Measurements from ENCODE around the gene ZSWIM4.
"Not testable (repeated sequence)": the region's sequence is repeated elsewhere in the genome, so short reads cannot be mapped to it uniquely, and the experiment has no call there.

Gene ZSWIM4

DNA sequence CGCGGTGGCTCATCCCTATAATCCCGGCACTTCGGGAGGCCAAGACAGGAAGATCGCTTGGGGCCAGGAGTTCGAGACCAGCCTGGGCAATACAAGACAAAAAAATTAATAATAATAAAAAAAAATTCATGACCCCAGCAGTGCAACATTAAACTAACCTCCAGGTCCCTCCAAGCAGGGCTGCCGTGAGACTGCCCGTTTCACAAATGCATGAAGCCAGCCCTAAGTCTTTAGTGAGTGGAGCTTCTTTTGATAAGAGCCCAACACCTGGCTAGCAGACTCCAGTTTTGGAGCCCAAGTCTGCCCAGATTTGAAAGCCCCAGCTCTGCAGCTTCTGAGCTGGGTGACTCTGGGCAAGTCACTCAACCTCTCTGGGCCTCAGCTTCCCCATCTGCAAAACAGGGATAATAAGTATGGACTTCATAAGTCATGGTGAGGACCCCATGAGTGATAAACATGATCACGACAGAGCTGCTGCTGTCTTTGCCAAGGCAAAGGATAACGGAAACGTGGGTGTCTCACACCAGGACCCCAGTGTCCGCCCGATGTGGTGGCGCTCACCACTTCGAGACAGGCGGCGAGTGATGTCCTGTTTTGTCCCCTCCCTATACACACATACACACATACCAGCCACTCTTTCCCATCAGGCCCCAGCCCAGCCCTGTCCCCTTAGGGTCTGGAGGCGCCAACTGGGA, 43.3 kb downstream of the ZSWIM4 start:
- DNase-seq, result no peak

GRCh38 chr19:13839130-13839937, 44.1 kb downstream of the ZSWIM4 start:
- peak; percentile 92 for DNase-seq

DNA sequence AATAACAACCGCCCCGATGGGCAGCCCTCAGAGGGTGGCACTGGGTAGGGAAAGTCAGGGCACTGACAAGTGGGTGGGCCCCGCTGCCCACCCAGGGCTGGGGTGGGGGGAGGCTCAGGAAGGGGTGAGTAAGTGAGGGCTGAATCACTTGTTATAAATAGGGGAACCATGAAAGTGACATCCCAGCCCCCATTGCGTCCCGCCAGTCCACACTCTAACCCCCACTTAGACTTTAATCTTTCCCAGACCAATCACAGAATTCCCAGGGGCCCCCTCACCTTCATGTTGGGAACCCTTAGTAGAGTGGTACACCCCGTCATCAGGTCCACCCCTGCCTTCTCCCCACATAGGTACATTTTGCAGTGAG, 44.7 kb downstream of the ZSWIM4 start:
- DNase-seq, result no peak

DNA sequence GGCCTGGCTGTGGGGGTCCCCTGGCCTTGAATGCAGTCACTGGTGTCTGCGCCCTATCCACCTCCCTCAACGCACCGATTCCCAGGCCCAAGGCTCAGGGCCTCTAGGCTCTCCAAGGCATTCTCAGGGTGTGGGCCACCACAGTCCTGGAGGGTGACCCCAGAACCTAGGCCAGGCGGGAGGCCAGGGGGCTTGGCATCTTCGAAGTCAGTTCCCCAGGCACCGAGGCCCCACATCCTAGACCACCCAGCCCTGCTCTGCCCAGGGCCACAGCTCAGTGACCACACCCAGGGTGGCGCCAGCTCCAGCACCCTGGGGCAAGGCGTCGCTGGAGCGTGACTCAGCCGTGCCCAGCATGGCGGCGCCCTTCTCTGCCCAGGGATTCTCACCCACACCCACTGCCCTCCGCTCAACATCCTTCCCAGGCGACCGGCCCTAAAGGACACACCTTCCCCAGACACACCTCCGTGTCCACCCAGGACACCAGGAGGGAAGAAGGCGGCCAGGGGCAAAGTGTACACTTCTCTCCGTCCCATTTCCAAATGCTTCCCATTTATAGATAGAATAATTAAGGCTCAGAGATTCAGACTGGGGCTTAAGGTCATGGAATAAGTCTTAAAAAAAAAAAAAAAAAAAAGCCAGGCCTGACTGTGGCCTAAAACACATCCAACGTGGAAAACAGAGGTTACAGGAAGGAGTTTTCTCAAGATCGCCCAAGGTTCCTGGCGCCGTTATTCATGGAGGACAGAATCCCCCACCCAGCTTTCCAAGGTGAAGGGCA, 45.3 kb downstream of the ZSWIM4 start:
- peak; percentile 59 for DNase-seq

GRCh38 chr19:13841086-13841961, 46.1 kb downstream of the ZSWIM4 start:
- DNase-seq, result peak; percentile 57

- DNase-seq, result no peak
These were observed 46.7 kb downstream of the ZSWIM4 start for GRCh38 chr19:13841962-13842290.

GRCh38 chr19:13842291-13843103, 47.3 kb downstream of the ZSWIM4 start:
- DNase-seq, result peak; percentile 93

DNA sequence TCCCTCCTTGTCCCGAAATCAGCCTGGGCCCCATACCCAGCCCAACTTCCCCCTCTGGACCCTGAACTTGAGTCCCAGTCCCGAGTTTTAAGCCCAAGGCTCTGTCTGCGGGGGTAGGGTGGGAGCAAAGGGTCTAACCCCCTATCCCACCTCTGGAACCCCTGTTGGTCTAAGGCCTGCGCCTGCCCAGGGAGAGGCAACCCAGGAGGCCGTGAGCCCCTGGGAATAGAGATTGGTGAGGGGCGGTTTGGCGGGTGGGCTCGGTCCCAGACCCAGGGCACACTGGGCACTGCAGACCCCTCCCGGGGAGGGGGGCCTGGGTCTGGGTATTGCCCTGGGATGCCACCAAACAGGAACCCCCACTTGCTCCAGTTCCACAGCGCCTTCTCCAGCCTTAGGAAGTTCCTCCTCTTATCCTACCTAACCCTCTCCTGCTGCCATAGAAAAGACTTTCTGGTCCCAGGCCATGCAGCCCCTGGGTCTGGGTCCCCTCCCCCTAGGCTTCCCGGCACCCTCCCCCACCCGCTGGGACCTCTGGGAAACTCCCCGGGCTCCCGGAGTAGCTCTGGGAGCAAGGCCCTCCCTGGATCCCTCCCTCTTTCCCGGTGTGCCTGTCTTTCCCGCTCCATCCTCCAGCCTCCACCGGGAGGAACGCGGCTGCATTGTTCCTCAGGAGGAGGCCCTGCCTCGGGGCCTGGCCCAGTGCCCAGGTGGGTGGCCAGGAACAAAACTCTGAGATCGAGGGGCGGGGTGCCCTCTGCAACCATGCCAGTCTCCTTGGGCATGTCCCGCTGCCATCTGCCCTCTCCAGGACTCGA, 48.1 kb downstream of the ZSWIM4 start:
- peak; percentile 67 for DNase-seq

- no peak for DNase-seq
These were observed 48.9 kb downstream of the ZSWIM4 start for GRCh38 chr19:13844130-13844631.

GRCh38 chr19:13846557-13847406, 51.5 kb downstream of the ZSWIM4 start:
- DNase-seq, result peak; percentile 96

- peak; percentile 98 for DNase-seq
These were observed 52.4 kb downstream of the ZSWIM4 start for GRCh38 chr19:13847407-13848339.

DNA sequence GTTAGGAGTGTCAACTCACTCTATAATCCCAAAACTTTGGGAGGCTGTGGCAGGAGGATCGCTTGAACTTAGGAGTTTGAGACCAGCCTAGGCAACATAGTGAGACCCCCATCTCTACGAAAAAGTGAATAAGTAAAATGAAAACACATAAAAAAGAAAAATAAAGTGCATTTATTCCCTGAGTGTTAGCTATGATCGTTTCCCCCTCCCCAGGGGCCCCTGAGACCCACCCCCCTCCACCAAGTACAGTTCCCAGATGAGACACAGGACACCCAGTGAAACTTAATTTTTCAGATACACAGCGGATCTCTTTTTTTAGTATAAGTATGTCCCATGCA, 53.1 kb downstream of the ZSWIM4 start:
- no peak for DNase-seq

DNA sequence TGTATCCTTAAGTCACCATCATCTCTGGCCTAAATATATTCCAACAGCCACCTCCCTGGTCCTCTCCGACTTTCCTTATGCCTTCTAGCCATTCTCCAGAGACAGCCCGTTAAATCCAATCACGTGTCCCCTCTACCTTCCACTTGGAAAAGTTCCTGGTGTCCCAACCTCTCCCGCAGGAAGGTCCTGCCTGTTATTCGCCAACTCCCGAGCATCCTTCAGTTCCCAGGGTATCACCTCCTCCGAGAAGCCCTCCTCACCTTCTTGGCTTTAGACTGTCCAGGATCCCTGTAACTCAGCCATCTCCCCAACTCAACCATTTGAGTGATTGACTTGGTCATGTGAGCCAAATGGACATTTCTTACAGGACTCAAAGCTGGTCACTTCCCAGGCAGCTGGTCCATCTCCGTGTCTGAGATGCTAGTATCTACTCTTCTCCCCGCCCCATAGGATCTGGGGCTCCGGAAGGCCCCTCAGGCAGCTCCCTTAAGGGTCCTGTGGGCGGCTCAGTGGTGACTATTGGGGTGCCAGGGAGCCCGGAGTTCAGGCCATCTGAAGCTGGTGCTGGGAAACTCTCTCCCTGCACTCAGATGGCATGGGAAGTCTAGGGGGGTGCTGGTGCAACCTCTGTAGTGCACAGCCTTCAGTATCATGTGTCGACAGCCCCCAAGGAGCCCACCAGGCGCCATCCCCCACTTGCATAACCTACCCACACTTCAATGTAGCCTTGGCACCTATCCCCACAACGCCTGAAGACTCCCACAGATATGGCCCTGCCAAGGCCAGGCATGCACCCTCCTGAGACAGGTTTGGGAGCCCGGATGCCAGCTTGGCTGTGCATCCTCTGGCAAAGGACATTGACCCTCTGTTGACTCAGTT, 53.8 kb downstream of the ZSWIM4 start:
- no peak for DNase-seq

DNA sequence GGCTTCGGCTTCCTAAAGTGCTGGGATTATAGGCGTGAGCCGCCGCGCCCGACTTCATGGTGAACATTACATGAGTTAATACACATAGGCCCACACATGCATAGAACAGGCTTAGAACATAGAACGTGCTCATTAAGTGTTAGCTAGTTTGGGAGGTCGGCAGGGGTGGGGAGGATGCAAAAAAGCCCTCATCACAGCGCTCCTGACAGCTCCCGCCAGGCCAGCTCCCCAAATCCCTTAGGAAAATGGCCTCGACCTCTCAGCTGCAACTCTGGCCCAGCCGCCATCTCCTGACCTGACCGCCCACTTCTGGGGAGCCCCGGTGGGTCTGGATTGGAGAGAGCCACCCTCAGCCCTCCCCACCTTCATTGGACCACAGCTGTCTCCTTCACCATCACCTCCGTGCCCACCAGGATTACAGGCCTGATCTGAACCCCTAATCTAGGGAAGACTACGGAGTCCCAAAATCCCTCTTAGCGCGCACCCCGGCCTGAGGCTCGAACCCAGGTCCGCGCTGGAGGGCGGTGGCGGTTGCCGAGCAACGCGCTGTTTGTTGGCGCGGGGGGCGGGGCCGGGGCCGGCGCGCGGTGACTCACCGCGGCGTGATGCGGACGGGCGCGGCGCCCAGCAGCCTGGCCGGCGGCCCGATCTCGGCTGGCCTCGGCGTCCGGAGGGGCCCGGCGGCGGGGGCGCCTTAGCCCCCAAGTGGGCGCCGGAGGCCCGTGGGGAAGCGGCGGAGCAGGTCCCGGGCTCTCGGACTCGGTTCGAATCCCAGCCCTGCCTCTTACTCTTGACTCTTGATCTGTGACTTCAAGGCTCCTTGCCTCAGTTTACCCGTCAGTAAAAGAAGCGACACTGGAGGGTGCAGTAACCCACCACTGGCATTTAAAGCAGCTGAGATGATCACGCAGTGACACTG, 55.0 kb downstream of the ZSWIM4 start:
- DNase-seq, result peak; percentile 91

DNA sequence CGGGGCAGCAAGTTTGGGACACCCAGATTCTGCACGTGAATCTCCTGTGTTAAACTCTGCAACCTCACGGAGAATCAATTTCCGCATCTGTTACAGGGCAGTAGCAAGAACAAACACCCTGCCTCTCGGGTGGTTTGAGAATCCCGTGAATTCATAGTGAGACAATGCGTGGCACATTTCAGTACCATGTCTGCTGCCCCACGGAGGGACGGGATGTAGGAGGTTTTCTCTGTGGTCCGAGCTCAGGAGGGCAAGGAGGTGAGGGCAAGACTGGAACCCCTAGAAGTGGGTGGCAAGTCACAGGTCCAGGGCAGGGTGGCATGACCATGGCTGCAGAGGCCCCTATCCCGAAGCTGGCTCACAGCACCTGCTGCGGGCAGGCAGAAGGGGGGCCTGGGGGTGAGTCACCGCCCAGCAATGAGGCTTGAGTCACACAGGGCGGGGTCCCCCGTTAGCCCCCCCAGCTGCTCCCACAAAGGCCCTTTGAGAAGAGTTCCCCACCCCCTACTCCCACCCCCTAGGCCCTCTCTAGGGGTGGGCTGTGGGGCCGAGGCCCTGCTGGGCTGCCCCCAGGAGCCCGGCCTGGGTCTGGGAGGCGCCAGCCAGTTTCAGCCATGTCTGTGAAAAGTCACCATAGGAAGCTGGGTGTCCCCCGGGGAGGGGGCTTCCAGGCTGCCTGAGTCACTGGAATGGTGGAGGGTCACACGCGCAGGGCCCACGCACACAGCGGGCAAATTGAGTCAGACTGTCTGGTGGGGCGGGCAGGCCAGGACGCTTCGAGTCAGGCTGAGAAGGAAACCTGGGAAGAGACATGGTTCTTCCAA, 55.9 kb downstream of the ZSWIM4 start:
- peak; percentile 92 for DNase-seq

GRCh38 chr19:13851734-13852114, 56.5 kb downstream of the ZSWIM4 start:
- DNase-seq, result not testable (repeated sequence)
